ENCODE results near the gene CUL1.

DNA sequence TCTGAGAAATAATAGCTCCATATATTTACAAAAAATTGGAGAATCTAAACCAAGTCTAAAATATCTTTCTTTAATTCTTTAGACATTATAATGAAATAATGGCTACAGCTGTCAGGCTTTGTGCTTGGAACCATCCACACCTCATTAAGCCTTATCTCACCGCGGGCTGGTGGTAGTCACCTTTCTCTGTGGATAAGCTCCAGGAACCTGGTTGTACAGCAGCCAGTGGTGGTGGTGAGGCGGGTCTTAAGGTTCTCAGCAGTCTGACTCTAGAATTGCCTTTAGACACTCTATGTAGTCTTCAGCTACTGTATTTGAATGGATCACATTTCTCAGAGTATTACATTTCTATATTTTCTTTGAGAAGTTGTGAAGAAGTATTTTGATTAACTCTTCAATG, 34.2 kb downstream of the CUL1 start:
- no peak for TF ChIP-seq CTCF (IDR thresholded peaks at IDR 0.05; ENCODE audit: borderline replicate concordance, extremely low read depth, low read length, poor library complexity, severe bottlenecking)
- no peak for TF ChIP-seq EZH2 (IDR thresholded peaks at IDR 0.05; ENCODE audit: borderline replicate concordance, low read depth, low read length, severe bottlenecking)

Measured in DND-41 (cell line).